ENCODE results near the gene CES2. TPM values are rescaled to one million over a fixed set of nuclear protein-coding genes. Genes with fewer than 3 reads are reported as not detected.
"Not testable (repeated sequence)": the region's sequence is repeated elsewhere in the genome, so short reads cannot be mapped to it uniquely, and the experiment has no call there.

CES2 gene
- polyA plus RNA-seq (ENCODE audit: insufficient read length in 4 of 4) = 10 to 100 TPM; 39.8 to 47.0 (median 42.7) TPM

- DNase-seq (ENCODE audit: low read depth in 4 of 4, low spot score in 3 of 4) = no peak
Measured at GRCh38 chr16:66935314-66936011, at the start of gene CES2. Gene CES2 (plus strand): TSS chr16:66935516. CDS start chr16:66935636, 120 bp downstream.

DNA sequence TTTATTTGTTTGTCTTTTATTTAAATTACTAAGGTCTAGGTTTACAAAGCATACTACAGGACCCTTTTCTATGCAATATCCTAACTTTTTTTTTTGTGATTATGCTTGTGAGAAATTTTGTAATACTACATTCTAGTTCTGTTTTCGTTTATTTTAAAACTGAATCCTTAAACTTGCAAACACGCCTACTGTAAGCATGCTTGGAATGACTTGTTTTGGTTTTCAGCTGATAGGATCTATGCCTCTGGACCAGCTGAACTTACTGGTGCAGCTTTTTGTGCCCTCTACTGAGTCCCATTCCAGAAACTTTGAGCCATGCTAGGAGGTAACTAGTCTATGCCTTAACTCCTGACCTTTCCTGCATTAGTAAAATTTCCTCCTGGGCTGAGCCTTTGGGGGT lies 49.0 kb upstream of the CES2 start:
- no peak for DNase-seq (ENCODE audit: low read depth in 4 of 4, low spot score in 3 of 4)

DNA sequence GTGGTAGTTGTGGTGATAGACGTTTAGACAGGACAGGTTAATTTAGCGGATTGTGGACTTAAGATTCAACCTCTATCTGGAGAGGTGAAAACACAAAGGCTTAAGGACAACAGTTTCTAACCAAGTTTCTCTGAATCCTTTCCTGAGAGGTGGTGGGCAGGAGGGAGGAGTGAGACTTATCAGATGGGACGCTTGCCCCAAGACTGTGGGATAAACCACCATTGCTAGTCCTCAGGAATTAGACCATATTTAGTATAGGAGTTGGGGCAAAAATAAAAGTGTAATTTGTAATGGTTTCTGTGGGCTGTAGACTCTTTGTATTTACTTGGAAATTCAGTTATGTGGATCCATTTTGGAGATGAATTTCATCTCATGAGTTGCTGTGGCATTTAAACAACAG lies 48.4 kb upstream of the CES2 start:
- DNase-seq (ENCODE audit: low read depth in 4 of 4, low spot score in 3 of 4) = no peak

GRCh38 chr16:66888647-66889615 lies 46.4 kb upstream of the CES2 start:
- no peak for DNase-seq (ENCODE audit: low read depth in 4 of 4, low spot score in 3 of 4)

- no peak for DNase-seq (ENCODE audit: low read depth in 4 of 4, low spot score in 3 of 4)
Measured at GRCh38 chr16:66889622-66890021, 45.7 kb upstream of the CES2 start.

GRCh38 chr16:66890799-66891198 lies 44.5 kb upstream of the CES2 start:
- no peak for DNase-seq (ENCODE audit: low read depth in 4 of 4, low spot score in 3 of 4)

- DNase-seq (ENCODE audit: low read depth in 4 of 4, low spot score in 3 of 4) = no peak
Measured at GRCh38 chr16:66891360-66891759, 44.0 kb upstream of the CES2 start.

DNA sequence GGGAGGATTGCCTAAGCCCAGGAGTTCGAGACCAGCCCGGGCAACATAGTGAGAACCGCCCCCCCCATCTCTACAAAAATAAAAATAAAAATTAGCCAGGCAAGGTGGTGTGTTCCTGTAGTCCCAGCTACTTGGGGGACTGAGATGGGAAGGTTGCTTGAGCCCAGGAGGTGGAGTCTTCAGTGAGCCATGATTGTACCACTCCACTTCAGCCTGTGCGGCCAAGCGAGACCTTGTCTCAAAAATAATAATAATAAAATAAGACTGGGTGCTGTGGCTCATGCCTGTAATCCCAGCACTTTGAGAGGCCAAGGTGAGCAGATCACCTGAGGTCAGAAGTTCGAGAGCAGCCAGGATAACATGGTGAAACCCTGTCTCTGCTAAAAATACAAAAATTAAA lies 43.5 kb upstream of the CES2 start:
- no peak for DNase-seq (ENCODE audit: low read depth in 4 of 4, low spot score in 3 of 4)

GRCh38 chr16:66894055-66894454 lies 41.3 kb upstream of the CES2 start:
- DNase-seq (ENCODE audit: low read depth in 4 of 4, low spot score in 3 of 4) = no peak

- DNase-seq (ENCODE audit: low read depth in 4 of 4, low spot score in 3 of 4) = no peak
Measured at GRCh38 chr16:66894948-66895688, 40.2 kb upstream of the CES2 start.

DNA sequence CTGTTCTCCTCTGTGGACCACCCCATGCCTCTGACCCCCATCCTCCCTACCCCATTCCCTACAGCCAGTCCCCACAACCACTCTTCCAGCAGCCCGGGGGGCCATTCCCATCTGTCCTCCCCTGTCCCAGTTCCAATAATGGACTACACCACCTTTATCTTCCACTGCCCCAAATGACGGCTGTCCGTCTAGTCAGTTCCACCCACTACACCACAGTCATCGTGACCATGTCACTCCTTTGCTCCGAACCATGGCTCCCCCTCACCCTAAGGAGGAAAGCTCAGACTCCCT lies 39.7 kb upstream of the CES2 start:
- no peak for DNase-seq (ENCODE audit: low read depth in 4 of 4, low spot score in 3 of 4)

- DNase-seq (ENCODE audit: low read depth in 4 of 4, low spot score in 3 of 4) = no peak
Measured at GRCh38 chr16:66895999-66896398, 39.3 kb upstream of the CES2 start.

GRCh38 chr16:66896682-66897081 lies 38.6 kb upstream of the CES2 start:
- not testable (repeated sequence) for DNase-seq (ENCODE audit: low read depth in 4 of 4, low spot score in 3 of 4)

GRCh38 chr16:66898207-66898606 lies 37.1 kb upstream of the CES2 start:
- DNase-seq (ENCODE audit: low read depth in 4 of 4, low spot score in 3 of 4) = no peak

- no peak for DNase-seq (ENCODE audit: low read depth in 4 of 4, low spot score in 3 of 4)
Measured at GRCh38 chr16:66898933-66899309, 36.4 kb upstream of the CES2 start.

- no peak for DNase-seq (ENCODE audit: low read depth in 4 of 4, low spot score in 3 of 4)
Measured at GRCh38 chr16:66899310-66899944, 35.9 kb upstream of the CES2 start.

DNA sequence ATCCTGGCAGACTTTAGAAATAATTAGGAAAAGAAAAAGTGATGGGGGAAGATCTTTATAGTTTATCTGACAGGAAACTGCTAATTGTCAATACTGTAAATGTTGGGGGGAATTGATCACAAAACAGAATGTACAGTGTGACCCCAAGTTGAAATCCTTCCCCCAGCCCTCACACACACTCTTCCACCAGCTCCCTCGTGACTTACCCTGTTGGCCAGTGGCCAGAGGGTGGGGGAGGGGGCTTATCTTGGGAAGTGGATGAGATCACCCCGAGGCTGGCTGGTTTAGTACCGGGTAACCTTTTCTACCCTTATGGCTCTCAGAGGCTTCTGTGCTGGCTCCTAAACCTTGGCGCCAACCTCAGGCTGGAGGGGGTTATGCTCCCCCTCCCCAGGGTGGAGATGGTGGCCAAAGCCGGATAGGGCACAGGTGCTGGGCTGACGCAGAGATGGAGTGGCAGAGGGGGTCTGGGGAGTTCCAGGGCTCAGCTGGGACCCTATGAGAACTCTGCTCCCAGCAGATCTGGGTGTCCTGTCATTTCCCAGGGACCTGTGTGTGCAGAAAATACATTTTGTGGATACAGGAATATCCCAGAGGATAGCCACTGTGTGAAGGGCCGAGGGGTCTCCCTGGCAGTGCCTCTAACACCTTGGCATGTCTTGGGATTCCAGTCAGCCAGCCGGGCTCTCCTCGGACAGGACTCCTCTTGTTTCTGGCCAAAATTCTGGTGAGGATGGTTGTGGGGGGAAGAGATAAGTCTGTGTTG lies 35.2 kb upstream of the CES2 start:
- DNase-seq (ENCODE audit: low read depth in 4 of 4, low spot score in 3 of 4) = peak in 3 of 4 donors; percentile 72 to 80 (median 79)

DNA sequence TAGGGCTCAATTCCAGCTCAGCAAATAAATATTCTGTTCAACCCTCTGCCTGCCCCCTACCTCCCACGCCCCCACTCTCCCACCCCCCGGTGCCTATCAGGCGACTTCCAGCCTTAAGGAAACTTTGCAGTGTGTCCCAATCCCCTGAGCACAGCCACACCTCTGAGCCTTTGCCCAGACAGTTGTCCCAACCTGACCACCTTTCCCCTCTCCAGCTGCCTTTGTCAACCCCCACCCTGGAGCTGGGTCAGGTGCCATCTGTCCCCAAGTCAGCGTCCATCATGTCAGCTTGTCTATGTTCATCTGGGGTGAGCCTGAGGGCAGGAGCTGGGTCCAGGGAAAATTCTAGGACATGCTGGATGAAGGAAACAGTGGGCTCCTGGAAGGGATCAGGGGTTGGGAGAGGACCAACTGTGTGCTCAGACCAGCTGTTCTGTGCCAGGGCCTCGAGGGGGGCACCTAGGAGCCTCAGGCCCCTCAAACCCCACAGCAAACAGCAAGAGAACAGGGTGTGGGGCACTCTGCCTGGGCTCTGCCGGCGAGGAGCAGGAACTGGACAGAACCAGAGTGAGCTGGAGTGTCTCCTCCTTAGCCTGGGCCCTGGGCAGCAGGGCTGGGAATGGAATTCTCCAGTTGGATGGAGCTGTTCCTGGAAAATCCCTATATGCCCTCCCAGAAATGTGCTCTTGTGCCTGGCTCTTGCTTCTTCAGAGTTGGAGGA lies 34.4 kb upstream of the CES2 start:
- no peak for DNase-seq (ENCODE audit: low read depth in 4 of 4, low spot score in 3 of 4)

GRCh38 chr16:66901626-66902025 lies 33.7 kb upstream of the CES2 start:
- DNase-seq (ENCODE audit: low read depth in 4 of 4, low spot score in 3 of 4) = no peak
